ENCODE data around the gene CYTH3. TPM values are rescaled to one million over a fixed set of nuclear protein-coding genes. Genes with fewer than 3 reads are reported as not detected.

The CYTH3 gene
- total and polyA plus RNA-seq, 2 of the 8 experiments (the other 6 are each of a cell fraction or from before 2014, with no cell fraction given), result 10.3 to 11.9 TPM

- TF ChIP-seq NRF1 (IDR thresholded peaks at IDR 0.05; ENCODE audit: low read depth, low read length), result no peak
- TF ChIP-seq PHF8 (conservative IDR thresholded peaks at IDR 0.05; ENCODE audit: low read depth, low read length), result no peak
- TF ChIP-seq USF2 (IDR thresholded peaks at IDR 0.05; ENCODE audit: low read length), result no peak
- TF ChIP-seq CBX8 (IDR thresholded peaks at IDR 0.05; ENCODE audit: borderline replicate concordance, low read depth, low read length), result no peak
- no peak for TF ChIP-seq BACH1 (IDR thresholded peaks at IDR 0.05; ENCODE audit: low read length)
Observed at GRCh38 chr7:6165521-6166320, 106.7 kb downstream of the CYTH3 start (continued).

Measured in H1 (cell line).